Forelimb muscle (tissue), 1 donor: ENCODE measurements around the gene TLL2. TPM values are rescaled to one million over a fixed set of nuclear protein-coding genes. Genes with fewer than 3 reads are reported as not detected.

Experiments
- DNase-seq: peaks from one replicate; pipeline ENCODE4 v3.0.0-alpha.2; 2013; ENCODE audit warnings: low read depth
- polyA plus RNA-seq: library from polyadenylated mRNA; unstranded; fragments of 120-200 nt; gene quantifications from one replicate; pipeline ENCODE4 v1.2.1, GENCODE V29; 2013; ENCODE audit not compliant: insufficient read length

TLL2 gene
- polyA plus RNA-seq, 1 donor, result 2.1 TPM

DNA sequence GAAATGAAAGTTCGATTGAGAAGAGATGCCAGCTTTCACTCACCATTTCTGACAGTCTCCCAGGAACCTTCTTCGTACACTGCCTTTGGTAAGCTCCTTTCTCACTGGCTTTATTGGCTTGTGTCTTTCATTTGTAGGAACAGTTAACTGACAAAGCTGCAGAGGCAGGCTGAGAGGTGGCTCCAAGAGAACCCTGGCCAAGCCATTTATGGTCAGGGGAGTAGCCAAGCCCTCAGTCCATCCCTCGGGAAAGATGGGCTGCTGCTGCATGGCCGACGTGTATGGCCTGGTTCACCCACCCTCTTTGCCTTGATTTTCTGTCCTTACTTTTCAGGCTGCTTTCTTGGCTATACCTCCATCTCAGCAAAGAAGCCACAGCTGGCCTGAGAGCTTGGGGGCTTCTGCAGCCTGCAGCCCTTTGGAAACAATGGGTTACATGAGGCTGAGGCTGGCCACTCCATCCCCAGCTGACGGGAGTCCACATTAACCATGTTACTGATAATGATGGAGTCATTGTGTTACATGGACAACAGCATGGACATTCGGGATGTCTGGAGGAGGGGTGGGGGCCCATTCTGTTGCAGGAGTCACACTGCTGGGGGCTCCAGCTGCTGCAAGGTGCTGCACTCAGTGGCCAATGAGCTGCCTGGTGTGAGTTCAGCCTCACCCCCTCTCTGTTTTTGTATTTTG is 154.7 kb downstream of the TLL2 start, which contains the start of gene OPALIN:
Gene OPALIN, minus strand, starts transcription at position 152 of the 690 bp plus-strand sequence. Its CDS starts 106 bp downstream, at position 46.
- DNase-seq, result no peak

GRCh38 chr10:96357038-96357620 is 156.6 kb downstream of the TLL2 start:
- DNase-seq, result no peak

DNA sequence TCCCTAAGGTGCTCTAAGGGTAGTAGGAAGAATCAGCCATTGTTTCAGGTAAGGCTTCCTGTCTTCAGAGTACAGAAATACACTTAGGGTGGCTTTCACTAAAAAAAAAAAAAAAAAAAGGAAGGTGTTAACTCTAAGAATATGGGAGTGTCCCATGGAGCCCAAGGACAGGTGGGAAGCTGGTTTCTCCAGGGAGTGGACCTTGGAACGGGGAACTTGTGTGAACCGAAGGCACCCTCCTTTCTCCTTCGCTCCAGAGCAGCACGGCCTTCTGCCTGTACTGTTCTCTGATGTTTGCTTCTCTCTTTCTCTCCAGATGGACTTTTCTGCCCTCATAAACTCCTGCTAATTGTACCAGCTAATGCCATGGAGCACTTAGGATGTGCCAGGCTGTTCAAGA is 161.1 kb downstream of the TLL2 start:
- no peak for DNase-seq

DNA sequence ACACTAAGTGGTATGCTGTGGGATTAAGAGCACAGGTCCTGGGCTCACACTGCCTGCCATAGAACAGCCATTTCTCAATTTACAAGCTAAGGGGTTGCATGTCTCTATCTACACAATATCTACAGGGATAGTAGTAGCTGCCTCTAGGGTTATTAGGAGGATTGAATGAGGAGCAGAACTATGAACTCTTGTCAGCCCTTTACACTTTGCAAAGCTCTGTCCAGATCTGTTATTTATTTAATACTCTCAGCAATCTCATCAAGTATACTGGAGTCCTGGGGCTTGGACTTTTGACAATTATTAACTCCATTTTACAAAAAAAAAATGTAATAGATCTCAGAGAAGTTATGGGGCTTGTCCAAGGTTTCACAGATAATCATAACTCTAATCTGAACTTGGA is 161.7 kb downstream of the TLL2 start:
- DNase-seq, result no peak

- no peak for DNase-seq
These were observed 167.4 kb downstream of the TLL2 start for GRCh38 chr10:96346295-96346694.

- no peak for DNase-seq
These were observed 168.5 kb downstream of the TLL2 start for GRCh38 chr10:96345222-96345621.

- DNase-seq, result no peak
These were observed 169.5 kb downstream of the TLL2 start for GRCh38 chr10:96344178-96344577.

GRCh38 chr10:96342402-96342801 is 171.3 kb downstream of the TLL2 start:
- DNase-seq, result no peak

GRCh38 chr10:96341219-96342182 is 172.2 kb downstream of the TLL2 start:
- no peak for DNase-seq

GRCh38 chr10:96339956-96340904 is 173.5 kb downstream of the TLL2 start:
- DNase-seq, result peak; percentile 11

DNA sequence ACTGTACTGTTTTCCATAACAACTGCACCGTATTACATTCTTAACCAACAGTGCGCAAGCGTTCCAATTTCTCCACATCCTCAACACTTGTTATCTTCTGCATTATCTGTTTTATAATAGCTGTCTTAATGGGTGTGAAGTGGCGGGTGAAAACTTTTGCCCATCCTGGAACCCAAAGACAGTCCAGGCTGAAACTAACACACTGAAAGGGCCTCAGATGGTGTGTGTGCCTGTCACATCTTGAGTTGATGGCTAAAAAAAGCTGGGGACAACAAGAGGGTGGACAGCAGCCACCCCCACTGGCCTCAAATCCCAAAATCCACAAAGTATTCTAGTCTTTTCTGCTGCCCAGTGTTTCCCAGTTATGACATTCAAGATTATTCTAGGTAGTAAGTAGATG is 174.3 kb downstream of the TLL2 start:
- no peak for DNase-seq

DNA sequence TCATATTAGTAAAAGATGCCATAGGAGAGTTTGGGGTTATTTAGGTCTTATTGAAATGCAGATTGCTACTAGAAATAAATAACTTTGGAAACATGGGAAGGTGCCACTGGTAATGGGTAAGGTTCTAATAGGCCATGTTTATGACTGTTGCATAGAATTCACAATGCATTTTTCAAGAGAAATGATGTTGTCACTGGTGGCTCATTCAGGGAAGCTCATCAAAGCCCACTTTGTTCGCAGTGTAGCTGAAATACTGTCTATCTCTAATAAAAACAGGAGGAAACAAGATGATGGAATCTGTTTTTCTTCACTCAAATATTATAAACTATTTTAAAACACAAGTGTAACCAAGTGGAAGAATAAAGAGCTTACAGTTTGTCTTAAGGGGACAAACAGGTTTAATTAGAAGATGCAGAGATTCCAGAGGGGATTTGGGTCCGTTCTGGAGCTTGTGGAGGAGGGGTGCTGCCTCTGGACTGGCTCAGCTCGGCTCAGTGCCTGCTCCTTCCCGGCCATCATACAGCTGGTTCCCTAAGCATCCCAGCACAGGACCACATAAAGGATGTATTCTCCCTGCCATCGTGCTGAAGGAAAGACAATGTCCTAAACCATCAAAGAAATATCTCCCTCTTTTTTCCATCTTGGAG is 175.3 kb downstream of the TLL2 start:
- no peak for DNase-seq

- no peak for DNase-seq
These were observed 176.6 kb downstream of the TLL2 start for GRCh38 chr10:96337106-96337505.

- DNase-seq, result no peak
These were observed 178.9 kb downstream of the TLL2 start for GRCh38 chr10:96334616-96335526.

GRCh38 chr10:96333101-96333500 is 180.6 kb downstream of the TLL2 start:
- DNase-seq, result no peak

DNA sequence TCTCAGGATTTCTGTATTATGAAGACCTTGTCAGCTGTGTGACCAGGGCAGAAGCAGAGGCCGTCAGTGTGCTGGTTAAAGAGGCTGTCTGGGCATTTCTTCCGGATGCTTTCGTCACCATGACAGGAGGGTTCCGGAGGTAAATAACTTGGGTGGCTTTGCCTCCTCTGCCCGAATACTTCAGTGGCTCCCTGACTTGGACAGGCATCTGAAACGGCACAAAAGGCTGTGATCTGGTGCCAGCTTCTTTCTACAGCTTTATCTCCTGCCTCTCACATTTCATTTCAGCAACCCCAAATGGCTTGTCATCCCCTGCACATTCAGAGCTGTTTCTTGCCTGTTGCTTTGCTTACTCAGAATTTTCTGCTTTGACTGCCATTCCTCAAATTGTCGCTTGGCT is 186.3 kb downstream of the TLL2 start:
- no peak for DNase-seq

DNA sequence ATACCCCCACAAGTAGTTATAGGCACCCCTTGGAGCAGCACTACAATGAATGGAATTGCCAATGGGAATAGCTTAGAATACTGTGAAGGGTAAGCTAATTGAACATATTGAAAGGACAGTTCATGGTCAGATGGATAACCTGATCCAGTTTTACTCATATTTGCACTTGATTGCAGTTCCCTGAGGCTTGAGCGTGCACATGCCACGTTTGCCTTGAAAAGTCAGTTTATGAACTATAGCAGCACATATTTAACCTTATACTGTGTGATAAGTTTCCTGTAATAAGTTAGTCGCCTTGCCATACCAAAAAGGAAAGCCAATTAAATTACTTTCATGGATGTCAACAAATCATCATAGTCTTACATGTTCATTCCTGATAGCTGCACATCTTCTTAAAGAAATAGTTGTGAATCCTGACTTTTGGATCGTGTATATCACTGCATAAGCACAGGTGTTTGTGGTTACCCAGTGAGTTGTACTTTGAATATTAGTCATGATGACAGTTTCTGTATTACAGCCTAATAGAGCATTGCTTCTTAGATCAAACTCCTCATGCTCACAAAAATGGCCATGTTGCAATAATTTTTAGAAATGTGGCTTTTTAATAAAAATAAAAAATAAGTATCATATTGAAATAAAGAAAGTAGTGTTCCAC is 187.9 kb downstream of the TLL2 start:
- DNase-seq, result no peak

- no peak for DNase-seq
These were observed 189.3 kb downstream of the TLL2 start for GRCh38 chr10:96324447-96324846.

DNA sequence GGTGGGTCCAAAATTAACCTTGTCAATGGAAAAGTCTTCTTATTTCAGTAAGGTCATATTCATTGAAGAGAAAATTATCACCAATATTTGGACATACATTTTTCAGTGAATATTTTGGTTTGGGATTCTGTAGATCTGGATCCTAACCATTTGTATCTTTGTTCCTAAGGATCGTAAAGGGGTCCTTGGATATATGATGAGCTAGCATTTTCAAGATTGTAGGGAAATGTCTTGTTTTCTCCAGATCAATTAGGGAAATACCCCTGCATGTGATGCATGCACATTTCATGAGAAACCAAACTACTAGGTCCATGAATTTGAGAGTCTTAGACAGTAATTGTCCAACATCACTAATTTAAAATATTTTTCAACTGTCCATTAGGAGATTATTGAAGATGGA is 191.5 kb downstream of the TLL2 start:
- DNase-seq, result no peak
